SK-N-SH treated with all-trans-retinoic acid at 6 μM for 48 hours (cell line): ENCODE data around the gene ATXN7.

ENCODE experiments used
- ATAC-seq: fragments of 200-7000 bp; cut with Tn5 transposase; 3 replicates; pipeline ENCODE4 v1.9.1; 2020; ENCODE audit warnings: mild to moderate bottlenecking, moderate library complexity
- ARNTL ChIP-seq: fragments of 450-650 bp; formaldehyde crosslinking; IDR thresholded peaks from 2 replicates; pipeline ENCODE4 v1.5.0; 2020; ENCODE audit warnings: low read depth, mild to moderate bottlenecking, moderate library complexity, borderline replicate concordance
- BACH2 ChIP-seq: fragments of 250-450 bp; sonication (Bioruptor Pico); IDR thresholded peaks from 2 replicates; pipeline ENCODE4 v1.9.0; 2021; ENCODE audit warnings: mild to moderate bottlenecking, borderline replicate concordance
- CREB5 ChIP-seq: fragments of 250-450 bp; sonication (Bioruptor Pico); IDR thresholded peaks from 2 replicates; pipeline ENCODE4 v1.5.1; 2020; ENCODE audit warnings: low read depth, mild to moderate bottlenecking, moderate library complexity
- CSDC2 ChIP-seq: fragments of 250-450 bp; sonication (Bioruptor Pico); IDR thresholded peaks from 2 replicates; pipeline ENCODE4 v1.5.0; 2020; ENCODE audit warnings: mild to moderate bottlenecking, moderate library complexity
- ESRRG ChIP-seq: fragments of 250-450 bp; sonication (Bioruptor Pico); IDR thresholded peaks from 2 replicates; pipeline ENCODE4 v1.6.1; 2021; ENCODE audit warnings: mild to moderate bottlenecking
- GLIS3 ChIP-seq: fragments of 250-450 bp; sonication (Bioruptor Pico); IDR thresholded peaks from 2 replicates; pipeline ENCODE4 v1.5.0; 2020; ENCODE audit warnings: mild to moderate bottlenecking, moderate library complexity
- ISL1 ChIP-seq: fragments of 250-450 bp; sonication (Bioruptor Pico); IDR thresholded peaks from 2 replicates; pipeline ENCODE4 v2.1.2; 2022; ENCODE audit warnings: mild to moderate bottlenecking, moderate library complexity
- OSR1 ChIP-seq: fragments of 250-450 bp; sonication (Bioruptor Pico); IDR thresholded peaks from 2 replicates; pipeline ENCODE4 v1.8.0; 2022; ENCODE audit warnings: moderate library complexity, mild to moderate bottlenecking, inconsistent platforms
- PPARA ChIP-seq: fragments of 250-450 bp; sonication (Bioruptor Pico); IDR thresholded peaks from 2 replicates; pipeline ENCODE4 v1.5.0; 2020; ENCODE audit warnings: mild to moderate bottlenecking, borderline replicate concordance
- RARB ChIP-seq: fragments of 250-450 bp; sonication (Bioruptor Pico); IDR thresholded peaks from 2 replicates; pipeline ENCODE4 v1.8.0; 2021; ENCODE audit warnings: mild to moderate bottlenecking, moderate library complexity
- SNAI2 ChIP-seq: fragments of 250-450 bp; sonication (Bioruptor Pico); IDR thresholded peaks from 2 replicates; pipeline ENCODE4 v1.5.0; 2020; ENCODE audit warnings: mild to moderate bottlenecking, moderate library complexity
- TCF4 ChIP-seq: fragments of 250-450 bp; sonication (Bioruptor Pico); IDR thresholded peaks from 2 replicates; pipeline ENCODE4 v1.8.0; 2021; ENCODE audit warnings: mild to moderate bottlenecking, moderate library complexity, borderline replicate concordance
- TOX ChIP-seq: fragments of 250-450 bp; sonication (Bioruptor Pico); IDR thresholded peaks from 2 replicates; pipeline ENCODE4 v1.8.0; 2021; ENCODE audit warnings: mild to moderate bottlenecking, moderate library complexity, borderline replicate concordance
- ZC3H10 ChIP-seq: fragments of 250-450 bp; sonication (Bioruptor Pico); IDR thresholded peaks from 2 replicates; pipeline ENCODE4 v1.5.1; 2021; ENCODE audit warnings: mild to moderate bottlenecking, moderate library complexity
- ZFP30 ChIP-seq: fragments of 450-650 bp; formaldehyde crosslinking; IDR thresholded peaks from 2 replicates; pipeline ENCODE4 v1.5.0; 2022; ENCODE audit warnings: mild to moderate bottlenecking, moderate library complexity
- ZNF565 ChIP-seq: fragments of 450-650 bp; formaldehyde crosslinking; conservative IDR thresholded peaks from 2 replicates; pipeline ENCODE4 v1.5.0; 2020; ENCODE audit warnings: low read depth, mild to moderate bottlenecking, moderate library complexity
- ZNF70 ChIP-seq: fragments of 450-650 bp; formaldehyde crosslinking; IDR thresholded peaks from 2 replicates; pipeline ENCODE4 v1.5.0; 2020; ENCODE audit warnings: mild to moderate bottlenecking, moderate library complexity
- ZNF8 ChIP-seq: fragments of 450-650 bp; formaldehyde crosslinking; IDR thresholded peaks from 2 replicates; pipeline ENCODE4 v1.5.0; 2020; ENCODE audit warnings: mild to moderate bottlenecking, moderate library complexity
- TF ChIP-seq, protein P1 (sequence below): fragments of 250-450 bp; sonication (Bioruptor Pico); IDR thresholded peaks from 2 replicates; pipeline ENCODE4 v1.8.0; 2021; ENCODE audit warnings: low read depth, mild to moderate bottlenecking, moderate library complexity, borderline replicate concordance
- TF ChIP-seq, protein P2 (sequence below): fragments of 250-450 bp; sonication (Bioruptor Pico); IDR thresholded peaks from 2 replicates; pipeline ENCODE4 v1.5.1; 2021; ENCODE audit warnings: mild to moderate bottlenecking, moderate library complexity
- TF ChIP-seq, protein P3 (sequence below): fragments of 250-450 bp; sonication (Bioruptor Pico); IDR thresholded peaks from 2 replicates; pipeline ENCODE4 v1.8.0; 2020; ENCODE audit warnings: mild to moderate bottlenecking, moderate library complexity, borderline replicate concordance
- TF ChIP-seq, protein P4 (sequence below): fragments of 250-450 bp; sonication (Bioruptor Pico); IDR thresholded peaks from 2 replicates; pipeline ENCODE4 v1.5.0; 2020; ENCODE audit warnings: mild to moderate bottlenecking, moderate library complexity

ATXN7 gene

DNA sequence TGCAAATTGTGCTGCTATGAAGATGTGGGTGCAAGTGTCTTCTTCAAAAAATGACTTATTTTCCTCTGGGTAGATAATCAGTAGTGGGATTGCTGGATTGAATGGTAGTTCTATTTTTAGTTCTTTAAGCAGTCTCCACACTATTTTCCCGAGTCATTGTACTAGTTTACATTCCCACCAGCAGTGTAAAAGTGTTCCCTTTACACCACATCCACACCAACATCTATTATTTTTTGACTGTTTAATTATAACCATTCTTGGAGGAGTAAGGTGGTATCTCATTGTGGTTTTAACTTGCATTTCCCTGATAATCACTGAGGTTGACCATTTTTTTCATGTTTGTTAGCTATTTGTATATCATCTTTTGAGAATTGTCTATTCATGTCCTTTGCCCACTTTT, 179.3 kb downstream of the ATXN7 start (continued):
- TF ChIP-seq, protein P1, sequence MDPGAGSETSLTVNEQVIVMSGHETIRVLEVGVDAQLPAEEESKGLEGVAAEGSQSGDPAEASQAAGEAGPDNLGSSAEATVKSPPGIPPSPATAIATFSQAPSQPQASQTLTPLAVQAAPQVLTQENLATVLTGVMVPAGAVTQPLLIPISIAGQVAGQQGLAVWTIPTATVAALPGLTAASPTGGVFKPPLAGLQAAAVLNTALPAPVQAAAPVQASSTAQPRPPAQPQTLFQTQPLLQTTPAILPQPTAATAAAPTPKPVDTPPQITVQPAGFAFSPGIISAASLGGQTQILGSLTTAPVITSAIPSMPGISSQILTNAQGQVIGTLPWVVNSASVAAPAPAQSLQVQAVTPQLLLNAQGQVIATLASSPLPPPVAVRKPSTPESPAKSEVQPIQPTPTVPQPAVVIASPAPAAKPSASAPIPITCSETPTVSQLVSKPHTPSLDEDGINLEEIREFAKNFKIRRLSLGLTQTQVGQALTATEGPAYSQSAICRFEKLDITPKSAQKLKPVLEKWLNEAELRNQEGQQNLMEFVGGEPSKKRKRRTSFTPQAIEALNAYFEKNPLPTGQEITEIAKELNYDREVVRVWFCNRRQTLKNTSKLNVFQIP (CRISPR knock-in tag) = no peak
- TF ChIP-seq CREB5 (CRISPR knock-in tag) (no peak), TCF4 (CRISPR knock-in tag) (no peak), TOX (no peak), ZNF70 (CRISPR knock-in tag) (no peak), ZFP30 (CRISPR knock-in tag) (no peak)

DNA sequence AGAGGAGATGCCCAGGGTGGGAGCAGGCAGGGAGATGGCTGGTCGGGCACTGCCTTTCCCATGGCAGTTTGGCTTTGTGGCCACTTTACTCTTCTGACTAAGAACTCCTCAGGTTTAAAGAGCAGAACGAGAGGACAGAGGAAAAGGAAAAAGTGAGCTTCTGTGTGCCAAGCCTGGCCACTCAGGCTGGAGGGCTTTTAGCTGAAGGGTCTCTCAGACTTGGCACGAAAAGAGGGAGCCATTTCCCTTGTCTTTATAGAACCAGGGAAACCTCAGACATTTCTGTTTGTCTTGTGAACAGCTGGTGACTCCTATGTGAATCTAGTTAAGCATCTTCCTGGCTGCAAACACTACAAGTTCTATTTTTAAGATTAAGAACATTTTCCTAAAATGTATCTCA, 182.9 kb downstream of the ATXN7 start:
- no peak for ATAC-seq
- TF ChIP-seq ZC3H10 = no peak
- no peak for TF ChIP-seq ARNTL (CRISPR knock-in tag)
- no peak for TF ChIP-seq RARB (CRISPR knock-in tag)
- no peak for TF ChIP-seq ZNF565 (CRISPR knock-in tag)
- TF ChIP-seq ISL1 (CRISPR knock-in tag) = no peak
- TF ChIP-seq ZFP30 (CRISPR knock-in tag) = no peak
- no peak for TF ChIP-seq CSDC2 (CRISPR knock-in tag)
- TF ChIP-seq, protein P1 (CRISPR knock-in tag) = no peak
- TF ChIP-seq OSR1 (CRISPR knock-in tag) = no peak
- TF ChIP-seq GLIS3 (CRISPR knock-in tag) = no peak
- no peak for TF ChIP-seq TCF4 (CRISPR knock-in tag)
- TF ChIP-seq, protein P2, sequence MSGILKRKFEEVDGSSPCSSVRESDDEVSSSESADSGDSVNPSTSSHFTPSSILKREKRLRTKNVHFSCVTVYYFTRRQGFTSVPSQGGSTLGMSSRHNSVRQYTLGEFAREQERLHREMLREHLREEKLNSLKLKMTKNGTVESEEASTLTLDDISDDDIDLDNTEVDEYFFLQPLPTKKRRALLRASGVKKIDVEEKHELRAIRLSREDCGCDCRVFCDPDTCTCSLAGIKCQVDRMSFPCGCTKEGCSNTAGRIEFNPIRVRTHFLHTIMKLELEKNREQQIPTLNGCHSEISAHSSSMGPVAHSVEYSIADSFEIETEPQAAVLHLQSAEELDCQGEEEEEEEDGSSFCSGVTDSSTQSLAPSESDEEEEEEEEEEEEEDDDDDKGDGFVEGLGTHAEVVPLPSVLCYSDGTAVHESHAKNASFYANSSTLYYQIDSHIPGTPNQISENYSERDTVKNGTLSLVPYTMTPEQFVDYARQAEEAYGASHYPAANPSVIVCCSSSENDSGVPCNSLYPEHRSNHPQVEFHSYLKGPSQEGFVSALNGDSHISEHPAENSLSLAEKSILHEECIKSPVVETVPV = no peak
- no peak for TF ChIP-seq BACH2 (CRISPR knock-in tag)
- no peak for TF ChIP-seq PPARA (CRISPR knock-in tag)
- TF ChIP-seq, protein P3, sequence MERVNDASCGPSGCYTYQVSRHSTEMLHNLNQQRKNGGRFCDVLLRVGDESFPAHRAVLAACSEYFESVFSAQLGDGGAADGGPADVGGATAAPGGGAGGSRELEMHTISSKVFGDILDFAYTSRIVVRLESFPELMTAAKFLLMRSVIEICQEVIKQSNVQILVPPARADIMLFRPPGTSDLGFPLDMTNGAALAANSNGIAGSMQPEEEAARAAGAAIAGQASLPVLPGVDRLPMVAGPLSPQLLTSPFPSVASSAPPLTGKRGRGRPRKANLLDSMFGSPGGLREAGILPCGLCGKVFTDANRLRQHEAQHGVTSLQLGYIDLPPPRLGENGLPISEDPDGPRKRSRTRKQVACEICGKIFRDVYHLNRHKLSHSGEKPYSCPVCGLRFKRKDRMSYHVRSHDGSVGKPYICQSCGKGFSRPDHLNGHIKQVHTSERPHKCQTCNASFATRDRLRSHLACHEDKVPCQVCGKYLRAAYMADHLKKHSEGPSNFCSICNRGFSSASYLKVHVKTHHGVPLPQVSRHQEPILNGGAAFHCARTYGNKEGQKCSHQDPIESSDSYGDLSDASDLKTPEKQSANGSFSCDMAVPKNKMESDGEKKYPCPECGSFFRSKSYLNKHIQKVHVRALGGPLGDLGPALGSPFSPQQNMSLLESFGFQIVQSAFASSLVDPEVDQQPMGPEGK = no peak
- no peak for TF ChIP-seq TOX
- TF ChIP-seq ESRRG (CRISPR knock-in tag) = no peak

DNA sequence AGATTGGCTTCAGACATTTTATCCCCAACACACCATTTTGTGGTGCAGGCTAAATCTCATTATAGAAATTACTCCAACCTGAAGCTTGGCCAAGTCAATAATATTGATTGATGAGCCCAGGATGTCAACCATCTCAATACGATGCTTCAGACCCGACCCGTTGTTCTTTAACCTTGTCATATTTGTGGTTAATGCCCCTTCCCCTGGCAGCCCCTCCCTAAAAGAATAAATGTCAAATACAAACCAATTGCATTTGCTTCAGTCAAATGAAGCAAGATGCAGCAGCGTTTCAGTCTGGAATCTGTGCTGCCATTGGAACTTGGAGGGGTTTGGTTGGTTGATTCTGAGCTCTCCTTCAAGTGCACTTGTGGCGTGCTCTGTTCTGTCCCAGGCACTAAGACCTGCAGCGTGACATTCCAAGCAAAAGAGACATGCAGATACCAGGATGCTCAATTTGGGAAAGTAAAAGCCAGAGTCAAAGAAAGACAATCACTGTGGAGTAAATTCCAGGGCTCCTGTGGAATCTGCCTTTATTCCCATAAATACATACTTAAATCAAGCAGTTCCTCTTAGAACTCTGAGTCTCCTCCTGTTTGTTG, 183.4 kb downstream of the ATXN7 start:
- no peak for ATAC-seq
- TF ChIP-seq PPARA (CRISPR knock-in tag) = no peak
- no peak for TF ChIP-seq ARNTL (CRISPR knock-in tag)
- no peak for TF ChIP-seq RARB (CRISPR knock-in tag)
- TF ChIP-seq TOX = no peak
- no peak for TF ChIP-seq ZNF565 (CRISPR knock-in tag)
- TF ChIP-seq, protein P2 = no peak
- no peak for TF ChIP-seq ZFP30 (CRISPR knock-in tag)
- no peak for TF ChIP-seq ZC3H10
- no peak for TF ChIP-seq OSR1 (CRISPR knock-in tag)
- TF ChIP-seq TCF4 (CRISPR knock-in tag) = no peak
- no peak for TF ChIP-seq GLIS3 (CRISPR knock-in tag)
- TF ChIP-seq, protein P1 (CRISPR knock-in tag) = no peak
- TF ChIP-seq ZNF70 (CRISPR knock-in tag) = no peak
- no peak for TF ChIP-seq ZNF8 (CRISPR knock-in tag)
- no peak for TF ChIP-seq CSDC2 (CRISPR knock-in tag)
- TF ChIP-seq, protein P4, sequence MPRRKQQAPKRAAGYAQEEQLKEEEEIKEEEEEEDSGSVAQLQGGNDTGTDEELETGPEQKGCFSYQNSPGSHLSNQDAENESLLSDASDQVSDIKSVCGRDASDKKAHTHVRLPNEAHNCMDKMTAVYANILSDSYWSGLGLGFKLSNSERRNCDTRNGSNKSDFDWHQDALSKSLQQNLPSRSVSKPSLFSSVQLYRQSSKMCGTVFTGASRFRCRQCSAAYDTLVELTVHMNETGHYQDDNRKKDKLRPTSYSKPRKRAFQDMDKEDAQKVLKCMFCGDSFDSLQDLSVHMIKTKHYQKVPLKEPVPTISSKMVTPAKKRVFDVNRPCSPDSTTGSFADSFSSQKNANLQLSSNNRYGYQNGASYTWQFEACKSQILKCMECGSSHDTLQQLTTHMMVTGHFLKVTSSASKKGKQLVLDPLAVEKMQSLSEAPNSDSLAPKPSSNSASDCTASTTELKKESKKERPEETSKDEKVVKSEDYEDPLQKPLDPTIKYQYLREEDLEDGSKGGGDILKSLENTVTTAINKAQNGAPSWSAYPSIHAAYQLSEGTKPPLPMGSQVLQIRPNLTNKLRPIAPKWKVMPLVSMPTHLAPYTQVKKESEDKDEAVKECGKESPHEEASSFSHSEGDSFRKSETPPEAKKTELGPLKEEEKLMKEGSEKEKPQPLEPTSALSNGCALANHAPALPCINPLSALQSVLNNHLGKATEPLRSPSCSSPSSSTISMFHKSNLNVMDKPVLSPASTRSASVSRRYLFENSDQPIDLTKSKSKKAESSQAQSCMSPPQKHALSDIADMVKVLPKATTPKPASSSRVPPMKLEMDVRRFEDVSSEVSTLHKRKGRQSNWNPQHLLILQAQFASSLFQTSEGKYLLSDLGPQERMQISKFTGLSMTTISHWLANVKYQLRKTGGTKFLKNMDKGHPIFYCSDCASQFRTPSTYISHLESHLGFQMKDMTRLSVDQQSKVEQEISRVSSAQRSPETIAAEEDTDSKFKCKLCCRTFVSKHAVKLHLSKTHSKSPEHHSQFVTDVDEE (CRISPR knock-in tag) = no peak
- TF ChIP-seq SNAI2 (CRISPR knock-in tag) = no peak
- no peak for TF ChIP-seq ESRRG (CRISPR knock-in tag)
- no peak for TF ChIP-seq ISL1 (CRISPR knock-in tag)
